ENCODE data around the gene TTC21A.

DNA sequence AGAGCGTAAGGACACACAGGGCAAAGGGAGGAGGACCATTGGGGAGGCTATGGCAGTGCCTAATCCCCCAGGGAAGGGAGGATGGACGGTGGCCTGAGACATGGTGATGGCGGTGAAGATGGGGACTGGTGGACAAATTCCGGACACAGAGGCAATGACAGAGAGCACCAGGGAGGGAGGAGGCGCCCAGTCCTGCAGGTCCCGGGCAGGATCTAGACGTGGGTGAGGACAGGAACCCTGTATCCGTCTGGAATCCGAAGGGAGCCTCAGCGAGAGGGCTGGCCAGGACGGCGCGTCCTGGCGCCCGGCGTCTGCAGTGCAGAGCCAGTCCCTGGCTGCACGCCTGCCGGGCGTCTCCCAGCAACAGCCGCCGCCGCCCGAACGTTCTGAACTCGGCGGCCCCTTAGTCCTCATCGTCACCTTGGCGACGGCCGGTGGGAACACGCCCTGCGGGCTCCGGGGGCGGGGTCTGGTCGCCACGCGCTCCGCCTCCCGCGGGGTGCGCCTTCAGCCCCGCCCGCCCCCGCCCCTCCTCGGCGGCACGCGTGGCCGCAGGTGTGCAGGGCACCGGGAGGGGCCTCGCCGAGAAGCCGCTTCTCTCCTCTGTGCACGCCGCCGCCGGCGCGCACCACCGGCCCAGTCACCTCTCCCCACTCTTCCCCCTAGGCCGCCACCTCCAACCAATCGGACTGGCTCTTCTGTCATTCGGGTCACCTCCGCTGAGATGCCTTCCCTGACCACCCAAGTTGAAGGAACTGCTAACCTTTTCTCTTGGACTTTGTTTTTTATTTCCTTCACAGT is 73.3 kb downstream of the TTC21A start:
- TF ChIP-seq CTCF (conservative IDR thresholded peaks at IDR 0.05; ENCODE audit: low read depth, low read length) = no peak
- TF ChIP-seq EZH2 (IDR thresholded peaks at IDR 0.05; ENCODE audit: low read length, unreplicated experiment) = no peak
- TF ChIP-seq EZH2phosphoT487 (IDR thresholded peaks at IDR 0.05; ENCODE audit: borderline replicate concordance, low read length) = peak; percentile 83
